D721Med (cell line): ENCODE results near the gene CTNS.

Experiments
- DNase-seq: peaks from one replicate; pipeline ENCODE4 v3.0.0; 2011; ENCODE audit warnings: low spot score; ENCODE audit not compliant: insufficient read length
- FAIRE-seq: peaks from 2 replicates; lab custom pipeline; 2011; peaks lifted over from hg19 to GRCh38; lab: Jason Lieb, UNC
- TF ChIP-seq, protein P1 (sequence below): IDR thresholded peaks from 2 replicates; pipeline ENCODE4 v1.5.1; 2012; ENCODE audit warnings: mild to moderate bottlenecking, control low read depth; ENCODE audit not compliant: insufficient read depth; ENCODE audit errors: missing control alignments

The CTNS gene

DNA sequence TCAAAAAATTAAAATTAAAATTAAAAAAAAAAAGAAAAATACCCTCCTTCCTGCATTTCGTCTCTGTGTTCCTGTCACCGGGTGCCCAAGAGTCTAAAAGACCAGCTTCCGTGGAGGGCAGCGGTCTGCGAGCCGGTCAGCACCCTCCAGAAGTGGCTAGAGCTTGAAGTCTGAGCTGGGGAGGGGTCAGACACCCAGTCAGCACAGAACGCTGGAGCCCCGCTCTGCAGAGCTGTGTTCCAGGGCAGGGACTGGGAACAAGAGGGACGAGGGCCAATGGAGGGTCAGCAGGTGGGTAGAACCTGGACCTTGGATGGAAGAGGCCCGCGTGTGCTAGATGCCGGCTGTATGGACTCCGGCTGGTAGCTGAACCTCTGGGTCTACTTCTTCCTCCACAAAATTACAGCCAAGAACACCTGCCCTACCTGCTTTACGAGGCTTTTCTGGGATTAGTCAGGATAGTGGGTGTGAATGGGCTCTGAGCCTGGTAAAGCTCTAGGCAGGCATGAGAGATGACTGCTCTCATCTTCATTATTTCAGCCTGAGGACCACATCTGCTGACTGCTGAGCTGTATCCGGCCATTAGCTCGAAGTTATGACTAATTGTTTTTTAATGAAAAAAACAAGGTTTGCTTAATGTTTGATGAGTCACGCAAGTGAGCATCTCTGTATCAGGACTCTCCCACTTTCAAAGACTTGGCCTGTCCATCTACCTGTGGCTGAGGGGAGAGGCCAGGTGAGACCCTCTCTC, 33.3 kb upstream of the CTNS start:
- DNase-seq, result no peak
- TF ChIP-seq, protein P1, sequence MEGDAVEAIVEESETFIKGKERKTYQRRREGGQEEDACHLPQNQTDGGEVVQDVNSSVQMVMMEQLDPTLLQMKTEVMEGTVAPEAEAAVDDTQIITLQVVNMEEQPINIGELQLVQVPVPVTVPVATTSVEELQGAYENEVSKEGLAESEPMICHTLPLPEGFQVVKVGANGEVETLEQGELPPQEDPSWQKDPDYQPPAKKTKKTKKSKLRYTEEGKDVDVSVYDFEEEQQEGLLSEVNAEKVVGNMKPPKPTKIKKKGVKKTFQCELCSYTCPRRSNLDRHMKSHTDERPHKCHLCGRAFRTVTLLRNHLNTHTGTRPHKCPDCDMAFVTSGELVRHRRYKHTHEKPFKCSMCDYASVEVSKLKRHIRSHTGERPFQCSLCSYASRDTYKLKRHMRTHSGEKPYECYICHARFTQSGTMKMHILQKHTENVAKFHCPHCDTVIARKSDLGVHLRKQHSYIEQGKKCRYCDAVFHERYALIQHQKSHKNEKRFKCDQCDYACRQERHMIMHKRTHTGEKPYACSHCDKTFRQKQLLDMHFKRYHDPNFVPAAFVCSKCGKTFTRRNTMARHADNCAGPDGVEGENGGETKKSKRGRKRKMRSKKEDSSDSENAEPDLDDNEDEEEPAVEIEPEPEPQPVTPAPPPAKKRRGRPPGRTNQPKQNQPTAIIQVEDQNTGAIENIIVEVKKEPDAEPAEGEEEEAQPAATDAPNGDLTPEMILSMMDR, result no peak
- no peak for FAIRE-seq

DNA sequence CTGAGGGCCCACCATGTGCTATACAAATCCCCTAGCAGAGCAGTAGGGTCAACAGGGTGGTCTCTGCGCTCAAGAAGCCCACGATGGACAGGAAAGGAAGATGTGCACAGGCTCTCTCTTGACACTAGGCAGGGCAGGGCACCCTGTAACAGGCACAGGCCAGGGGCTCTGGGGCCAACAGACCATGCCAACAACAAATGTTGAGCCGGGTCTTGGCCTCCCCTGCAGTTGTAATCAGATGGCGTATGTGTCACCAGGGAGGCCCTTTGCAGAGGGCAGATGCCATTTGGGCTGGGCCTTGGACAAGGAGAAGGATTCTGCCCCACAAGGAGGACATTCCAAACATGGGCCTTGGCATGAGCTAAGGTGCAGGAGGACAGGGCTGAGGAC, 32.7 kb upstream of the CTNS start:
- FAIRE-seq (no peak), DNase-seq (no peak)
- TF ChIP-seq, protein P1, result no peak

DNA sequence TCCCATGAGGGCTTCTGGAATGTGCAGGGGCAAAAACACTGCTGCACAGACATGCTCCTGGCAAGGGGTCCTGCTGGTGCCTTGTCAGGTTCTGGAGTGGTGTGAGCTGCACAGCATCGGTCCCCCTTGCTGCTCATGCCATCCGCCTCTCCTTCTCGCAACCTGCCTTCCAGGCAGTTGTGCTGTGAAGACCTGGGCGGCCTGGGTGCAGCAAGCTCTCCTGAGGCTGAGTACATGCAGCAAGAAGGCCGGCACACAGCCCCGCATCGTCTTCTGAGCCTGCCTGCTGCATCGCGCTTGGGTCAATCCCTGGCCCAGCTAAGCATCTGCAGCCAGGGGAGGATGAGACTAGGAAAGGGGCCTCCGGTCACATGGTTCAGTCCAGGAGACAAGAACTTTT, 26.9 kb upstream of the CTNS start:
- TF ChIP-seq, protein P1, result no peak
- no peak for FAIRE-seq
- DNase-seq, result no peak

DNA sequence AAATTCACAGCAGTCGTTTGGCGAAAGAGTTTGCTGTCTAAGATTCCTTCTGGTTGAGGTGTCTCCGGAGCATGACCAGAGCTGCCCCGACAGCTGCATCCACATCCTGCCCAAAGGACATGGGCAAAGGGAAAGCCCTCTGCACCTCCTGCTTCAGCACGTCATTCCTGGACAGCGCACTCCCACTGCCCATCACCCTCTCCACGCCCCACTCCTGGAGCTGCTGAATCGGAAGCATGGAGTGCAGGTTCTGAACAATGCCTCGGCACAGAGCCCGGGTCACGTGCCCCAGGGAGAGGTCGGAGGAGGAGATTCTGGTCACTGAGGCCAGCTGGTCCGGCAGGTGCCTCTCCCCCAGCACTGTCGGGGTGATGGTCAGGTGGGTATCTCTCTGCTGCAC, 26.0 kb upstream of the CTNS start:
- no peak for DNase-seq
- TF ChIP-seq, protein P1, result no peak
- FAIRE-seq, result no peak

DNA sequence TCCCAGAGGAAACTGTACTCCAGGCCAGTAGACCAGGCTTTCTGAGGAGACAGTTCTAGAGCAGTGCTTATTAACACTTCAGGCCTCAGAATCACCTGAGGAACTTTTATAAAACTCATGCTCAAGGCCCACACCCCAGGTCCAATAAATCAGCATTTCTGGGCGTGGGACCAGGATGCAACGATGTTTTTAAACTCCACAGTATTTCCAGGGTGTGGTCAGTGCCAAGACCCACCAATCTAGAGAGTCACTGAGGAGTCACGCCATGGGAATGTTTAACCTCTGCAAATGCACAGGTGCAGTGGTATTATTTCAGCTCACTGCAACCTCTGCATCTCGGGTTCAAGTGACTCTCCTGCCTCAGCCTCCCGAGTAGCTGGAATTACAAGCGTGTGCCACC, 23.4 kb upstream of the CTNS start:
- TF ChIP-seq, protein P1, result no peak
- no peak for DNase-seq
- no peak for FAIRE-seq

DNA sequence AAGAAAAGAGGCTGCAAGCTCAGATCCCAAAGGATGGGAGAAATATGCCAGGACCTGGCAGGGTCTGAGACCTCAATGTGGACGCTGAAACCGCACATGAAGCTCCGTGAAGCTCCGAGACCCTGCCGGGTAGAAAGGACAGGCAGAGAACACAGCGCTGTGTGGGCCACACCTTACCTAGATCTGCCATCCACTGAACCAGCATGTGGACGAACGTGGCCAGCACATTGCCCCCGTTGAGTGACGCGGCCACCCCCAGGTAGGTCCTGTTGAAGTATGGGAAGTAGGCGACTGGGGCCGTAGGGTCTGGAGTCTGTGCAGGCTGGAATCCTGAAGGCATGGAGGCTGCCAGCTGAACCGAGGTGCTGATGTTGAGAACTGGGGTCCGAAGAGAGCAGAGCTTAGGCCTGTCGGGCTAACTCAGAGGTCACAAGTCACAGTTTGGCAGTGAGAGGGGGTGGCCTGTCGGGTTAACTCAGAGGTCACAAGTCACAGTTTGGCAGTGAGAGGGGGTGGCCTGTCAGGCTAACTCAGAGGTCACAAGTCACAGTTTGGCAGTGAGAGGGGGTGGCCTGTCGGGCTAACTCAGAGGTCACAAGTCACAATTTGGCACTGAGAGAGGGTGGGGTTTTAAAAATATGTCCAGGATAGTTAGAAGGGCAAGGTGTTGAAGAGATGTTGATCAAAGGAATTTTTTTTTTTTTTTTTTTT, 21.2 kb upstream of the CTNS start:
- TF ChIP-seq, protein P1, result no peak
- DNase-seq, result no peak
- no peak for FAIRE-seq
